Epithelial cell of proximal tubule (primary cell): Measurements from ENCODE around the gene RBMS2. TPM values are rescaled to one million over a fixed set of nuclear protein-coding genes. Genes with fewer than 3 reads are reported as not detected.
A peak's percentile ranks its signal among the peaks of the same experiment; 100 is the strongest.

Experiments used
- DNase-seq: peaks from one replicate; pipeline ENCODE4 v3.0.0-alpha.2; 2011; ENCODE audit warnings: low read depth
- H3K4me3 ChIP-seq: 2 replicates; pipeline ENCODE4 v1.5.1; 2011; ENCODE audit warnings: low read depth, mild to moderate bottlenecking, low read length
- total RNA-seq: library from RNA; depleted of rRNA; stranded (reverse); fragments of >200 nt; gene quantifications from 2 replicates; pipeline ENCODE4 v1.2.3, GENCODE V29; 2015
- TF ChIP-seq, protein P1 (sequence below): conservative IDR thresholded peaks from 2 replicates; pipeline ENCODE4 v1.5.1; 2012; ENCODE audit warnings: low read depth, mild to moderate bottlenecking, low read length

The RBMS2 gene
- total RNA-seq, 1 donor from 2014 or later: 23.9 TPM

- H3K4me3 ChIP-seq: no peak overlapping the region
- DNase-seq: no peak
Measured at GRCh38 chr12:56616925-56617324, 95.3 kb downstream of the RBMS2 start.

DNA sequence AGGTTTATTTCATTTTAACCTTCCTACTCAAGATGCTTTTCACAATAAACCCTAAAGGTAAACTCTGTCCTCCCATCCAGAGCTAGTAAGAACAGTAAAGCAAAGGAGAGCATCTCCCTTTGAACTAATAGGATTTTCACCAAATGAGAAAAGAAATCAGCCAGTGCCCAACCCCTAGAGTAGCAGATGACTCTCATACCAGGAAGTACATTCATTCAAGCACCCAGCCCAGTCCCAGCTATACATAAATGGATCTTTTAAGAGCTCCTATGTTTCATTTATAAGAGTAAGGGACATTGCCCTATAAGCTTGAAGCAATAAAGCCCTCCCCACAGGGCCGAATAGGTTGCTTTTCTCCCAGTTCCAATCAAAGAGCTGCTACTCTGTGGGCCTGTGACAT is 100.9 kb downstream of the RBMS2 start:
- TF ChIP-seq, protein P1, sequence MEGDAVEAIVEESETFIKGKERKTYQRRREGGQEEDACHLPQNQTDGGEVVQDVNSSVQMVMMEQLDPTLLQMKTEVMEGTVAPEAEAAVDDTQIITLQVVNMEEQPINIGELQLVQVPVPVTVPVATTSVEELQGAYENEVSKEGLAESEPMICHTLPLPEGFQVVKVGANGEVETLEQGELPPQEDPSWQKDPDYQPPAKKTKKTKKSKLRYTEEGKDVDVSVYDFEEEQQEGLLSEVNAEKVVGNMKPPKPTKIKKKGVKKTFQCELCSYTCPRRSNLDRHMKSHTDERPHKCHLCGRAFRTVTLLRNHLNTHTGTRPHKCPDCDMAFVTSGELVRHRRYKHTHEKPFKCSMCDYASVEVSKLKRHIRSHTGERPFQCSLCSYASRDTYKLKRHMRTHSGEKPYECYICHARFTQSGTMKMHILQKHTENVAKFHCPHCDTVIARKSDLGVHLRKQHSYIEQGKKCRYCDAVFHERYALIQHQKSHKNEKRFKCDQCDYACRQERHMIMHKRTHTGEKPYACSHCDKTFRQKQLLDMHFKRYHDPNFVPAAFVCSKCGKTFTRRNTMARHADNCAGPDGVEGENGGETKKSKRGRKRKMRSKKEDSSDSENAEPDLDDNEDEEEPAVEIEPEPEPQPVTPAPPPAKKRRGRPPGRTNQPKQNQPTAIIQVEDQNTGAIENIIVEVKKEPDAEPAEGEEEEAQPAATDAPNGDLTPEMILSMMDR: no peak
- no peak for DNase-seq
- no peak overlapping the region for H3K4me3 ChIP-seq

More at GRCh38 chr12:56616925-56617324, 95.3 kb downstream of the RBMS2 start:
- TF ChIP-seq, protein P1: no peak

DNA sequence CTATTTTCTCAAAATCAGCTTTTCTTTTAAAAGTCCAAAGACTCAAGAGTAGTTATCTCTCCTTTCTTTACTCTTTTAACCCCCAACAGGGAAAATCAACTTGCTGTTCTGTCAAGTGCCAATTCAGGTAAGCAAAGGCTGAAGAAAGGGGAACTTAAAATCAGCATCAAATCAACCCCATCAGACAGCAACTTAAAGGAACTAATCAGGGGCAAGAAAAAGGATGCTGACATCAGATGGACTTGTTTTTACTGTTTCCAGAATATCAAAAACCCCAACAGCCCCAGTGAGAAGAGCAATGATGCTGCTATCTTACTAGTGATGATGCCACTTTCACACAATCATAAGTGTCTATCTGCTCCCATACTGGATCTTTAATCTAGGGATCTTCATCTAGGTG is 105.1 kb downstream of the RBMS2 start:
- no peak overlapping the region for H3K4me3 ChIP-seq
- no peak for DNase-seq
- TF ChIP-seq, protein P1: no peak

- TF ChIP-seq, protein P1: no peak
- H3K4me3 ChIP-seq: peak overlapping the region; percentile 67
- DNase-seq: no peak
Measured at GRCh38 chr12:56628671-56629458, 107.2 kb downstream of the RBMS2 start.

DNA sequence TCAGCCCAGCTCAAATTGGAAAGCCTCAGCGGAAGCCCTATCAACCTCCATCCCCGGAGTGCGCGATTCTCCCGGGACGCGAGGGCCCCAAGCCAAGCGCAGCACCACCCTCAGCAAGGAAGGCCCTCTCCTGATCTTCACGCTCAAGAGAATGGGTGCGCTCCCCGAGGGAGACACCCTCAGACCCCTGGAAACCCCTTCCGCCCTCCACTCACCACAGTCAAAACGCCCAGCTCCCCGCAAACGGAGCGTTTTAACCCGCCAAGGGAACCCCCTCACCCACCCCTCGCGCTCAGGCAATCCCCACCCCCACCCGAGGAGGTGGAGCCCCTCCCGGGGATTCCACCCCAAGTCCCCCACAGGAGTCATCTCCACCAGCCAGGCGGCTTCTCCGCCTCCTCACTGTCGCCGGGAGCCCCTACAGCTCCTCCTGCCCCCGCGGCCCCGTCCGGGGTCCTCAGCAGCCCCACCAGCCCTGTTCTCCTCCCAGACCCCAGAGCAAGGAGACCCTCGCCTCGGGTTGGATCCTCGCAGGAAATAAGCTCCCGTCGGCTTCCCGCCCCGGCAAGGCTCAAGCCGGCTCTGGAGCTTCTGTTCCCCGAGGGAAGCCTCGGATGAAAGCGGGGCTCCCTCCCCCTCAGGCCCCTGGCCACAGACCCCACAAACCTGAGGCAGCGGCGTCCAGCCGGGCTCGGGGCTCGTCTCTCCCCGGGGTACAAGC is 108.0 kb downstream of the RBMS2 start:
- H3K4me3 ChIP-seq: peak overlapping the region; percentile 67
- TF ChIP-seq, protein P1: no peak
- no peak for DNase-seq

DNA sequence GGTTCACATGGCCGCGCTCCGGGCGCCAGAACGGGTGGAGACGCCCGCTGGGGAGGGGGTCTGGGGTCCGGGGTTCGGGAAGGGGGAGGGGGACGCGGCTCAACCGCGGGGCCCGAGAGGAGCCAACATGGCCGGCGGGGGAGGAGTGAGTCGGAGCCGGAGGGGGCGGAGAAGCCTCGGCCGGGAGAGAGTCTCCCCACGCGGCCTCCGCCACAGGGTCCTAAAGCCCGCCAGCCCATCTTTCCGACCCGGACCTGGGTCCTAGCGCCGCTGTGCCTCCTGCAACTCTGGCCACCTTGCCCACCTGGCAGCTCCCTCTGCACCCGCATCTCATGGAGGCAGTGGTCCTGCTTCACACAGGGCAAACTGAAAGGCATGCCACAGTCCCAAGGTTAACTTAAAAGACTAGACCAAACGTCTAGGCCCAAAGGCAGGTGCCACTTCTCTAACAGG is 108.6 kb downstream of the RBMS2 start, which contains the start of gene BAZ2A:
Gene BAZ2A, minus strand, starts transcription at position 147 of the 453 bp plus-strand sequence. CDS start 12,796 bp downstream, outside the sequence.
- DNase-seq: no peak
- TF ChIP-seq, protein P1: no peak
- H3K4me3 ChIP-seq: peak within 1 kb of the TSS; percentile 67
